Psoas muscle (tissue), 8 donors: Measurements from ENCODE around the gene UGP2. TPM values are rescaled to one million over a fixed set of nuclear protein-coding genes. Genes with fewer than 3 reads are reported as not detected.

Experiments
- ATAC-seq, 4 donors: fragments of 200-7000 bp; cut with Tn5 transposase; one replicate each; pipeline ENCODE4 v1.9.1; 2020; ENCODE audit warnings: moderate library complexity in 3 of 4, mild to moderate bottlenecking in 2 of 4
- DNase-seq, 2 donors: peaks; one replicate each; pipeline ENCODE4 v3.0.0-alpha.2; 2020
- H3K27ac ChIP-seq: fragments of 200-600 bp; one replicate; pipeline ENCODE4 v1.8.0; 2022
- H3K27me3 ChIP-seq, 3 donors: fragments of 200-600 bp in 1 of 3; one replicate each; pipeline versions ENCODE4 v1.6.1 to v1.8.0; 2013 to 2022; ENCODE audit warnings: low read length in 2 of 3, mild to moderate bottlenecking in 2 of 3, moderate library complexity in 1 of 3; ENCODE audit not compliant: insufficient read depth in 3 of 3
- H3K36me3 ChIP-seq, 2 donors: fragments of 200-600 bp in 1 of 2; one replicate each; pipeline versions ENCODE4 v1.6.1 to v1.8.0; 2013 to 2022; ENCODE audit warnings: low read depth in 1 of 2, mild to moderate bottlenecking in 1 of 2, moderate library complexity in 1 of 2; ENCODE audit not compliant: insufficient read depth in 1 of 2
- H3K4me1 ChIP-seq: fragments of 200-600 bp; one replicate; pipeline ENCODE4 v1.8.0; 2022
- H3K4me3 ChIP-seq: fragments of 200-600 bp; one replicate; pipeline ENCODE4 v1.8.0; 2022; ENCODE audit warnings: mild to moderate bottlenecking
- H3K9me3 ChIP-seq: fragments of 200-600 bp; one replicate; pipeline ENCODE4 v1.8.0; 2022
- CTCF ChIP-seq: fragments of 200-600 bp; IDR thresholded peaks from one replicate; pipeline ENCODE4 v1.8.0; 2022; ENCODE audit warnings: antibody characterized with exemption
- WGBS, 3 donors: extraction: QIAGEN DNeasy Blood & Tissue Kit; methylation state at CpG; one replicate each; pipeline versions ENCODE4 v1.1.6 to v1.1.7; 2013; 5-methylcytosine and 5-hydroxymethylcytosine counted together
- intact Hi-C, 2 donors: fragments of 100-400 bp; cut with DNase I; formaldehyde crosslinking; loops; one replicate each; pipeline versions ENCODE4 v1.11.0 to v1.14.2; 2022
- polyA plus RNA-seq, 3 donors: library from polyadenylated mRNA; stranded (reverse); fragments of 200-250 nt; gene quantifications; one replicate each; pipeline ENCODE4 v1.2.3, GENCODE V29; 2013
- total RNA-seq, 4 donors: library from RNA; stranded (reverse); fragmentation: NEBNext Ultra II Directional in 2 of 4; extraction: Animal tissue kit (Norgen Biotek cat#: 25700) in 2 of 4; gene quantifications; one replicate each; pipeline versions ENCODE4 v1.2.1 to v1.2.4, GENCODE V29; 2021 to 2023
- donor health status: healthy with polysubstance abuse.
- donor health status: DM: no; HTN: no; CAD: no; lungs with moderate emphysema.
- donor health status: Bipolar disorder and iron deficiency.
- donor health status: healthy.
- donor health status: DM: yes; HTN: yes; CAD: no.
- donor health status: DM: no; HTN: no; CAD: no.
- donor health status: DM: no; HTN: no; CAD: no.
- donor health status: DM: yes; HTN: yes; CAD: no.

Gene UGP2
- total and polyA plus RNA-seq, 7 donors, result 391 to 903 (median 520) TPM

DNA sequence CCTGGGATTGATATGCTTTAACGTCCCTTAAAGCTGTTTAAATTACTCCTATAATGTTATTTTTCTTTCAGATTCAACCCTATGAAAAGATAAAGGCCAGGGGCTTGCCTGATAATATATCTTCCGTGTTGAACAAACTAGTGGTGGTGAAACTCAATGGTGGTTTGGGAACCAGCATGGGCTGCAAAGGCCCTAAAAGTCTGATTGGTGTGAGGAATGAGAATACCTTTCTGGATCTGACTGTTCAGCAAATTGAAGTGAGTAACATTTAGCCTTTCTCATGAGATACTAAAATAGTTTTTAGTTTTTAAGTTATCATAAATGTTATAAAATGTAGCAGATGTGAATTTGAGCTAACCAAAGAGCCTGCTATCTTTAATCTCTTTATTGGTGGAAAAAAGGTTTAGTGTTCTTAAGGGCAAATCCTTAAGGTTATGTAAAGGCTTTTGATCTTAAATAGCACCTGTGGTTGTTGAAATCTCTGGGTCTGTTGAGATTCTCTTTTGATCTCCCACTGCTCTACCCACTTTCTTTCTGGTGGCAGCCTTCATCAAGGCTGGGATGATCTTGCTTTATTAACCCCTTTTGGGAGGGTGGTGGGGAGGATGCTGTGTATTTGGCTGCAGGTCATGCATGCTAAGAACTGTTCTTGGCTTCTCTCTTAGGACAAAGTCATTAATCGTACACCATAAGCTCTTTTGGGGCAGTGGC is 40.9 kb downstream of the UGP2 start:
- intact Hi-C loops, result loop anchor here in 1 of 2 donors (10.0 kb wide), 1 partner anchor 188 kb away; no protein-coding TSS in a partner anchor
- Histone ChIP-seq H3K9me3 (no peaks in the 10 kb centered on the region), H3K36me3 (peaks cover 3 to 71% of the 10 kb centered on the region in 2 donors), H3K27me3 (no peaks in the 10 kb centered on the region), H3K27ac (no peak overlapping the region), H3K4me3 (no peak overlapping the region), H3K4me1 (peaks cover 15% of the 10 kb centered on the region)
- TF ChIP-seq CTCF, result no peak
- ATAC-seq (no peak), DNase-seq (no peak)
- 66 to 84% (median 76%) methylated on average over 3 of the region's 3 CpGs for WGBS, 3 donors

GRCh38 chr2:63886445-63886844 is 44.7 kb downstream of the UGP2 start:
- ATAC-seq, result peak in 1 of 4 donors; percentile 17
- H3K4me3 ChIP-seq, result no peak overlapping the region
- intact Hi-C loops, result loop anchor here (5.0 to 10.0 kb wide), 2 partner anchors 44 to 192 kb away; partner anchors contain the start of gene UGP2 (in 2 of the 2)
- H3K9me3 ChIP-seq, result no peaks in the 10 kb centered on the region
- peaks cover 5 to 92% of the 10 kb centered on the region in 2 donors for H3K36me3 ChIP-seq
- H3K27ac ChIP-seq, result peak overlapping the region; percentile 34
- DNase-seq, result no peak
- H3K4me1 ChIP-seq, result peaks cover 36% of the 10 kb centered on the region
- no peaks in the 10 kb centered on the region for H3K27me3 ChIP-seq
- no peak for TF ChIP-seq CTCF
- 83 to 92% (median 89%) methylated on average over 2 of the region's 2 CpGs for WGBS, 3 donors

GRCh38 chr2:63888053-63888452 is 46.4 kb downstream of the UGP2 start:
- Histone ChIP-seq H3K9me3 (no peaks in the 10 kb centered on the region), H3K27ac (peak overlapping the region; percentile 66), H3K4me1 (peaks cover 36% of the 10 kb centered on the region), H3K27me3 (no peaks in the 10 kb centered on the region), H3K36me3 (peaks cover 5 to 96% of the 10 kb centered on the region in 2 donors), H3K4me3 (no peak overlapping the region)
- intact Hi-C loops, result loop anchor here (2.0 to 10.0 kb wide), 3 partner anchors 46 to 195 kb away; partner anchors contain the start of gene UGP2 (in 2 of the 2)
- DNase-seq, result no peak
- TF ChIP-seq CTCF, result no peak
- peak; percentile 37 to 91 (median 90) for ATAC-seq
- 40 to 53% (median 43%) methylated on average over 2 of the region's 2 CpGs for WGBS, 3 donors

DNA sequence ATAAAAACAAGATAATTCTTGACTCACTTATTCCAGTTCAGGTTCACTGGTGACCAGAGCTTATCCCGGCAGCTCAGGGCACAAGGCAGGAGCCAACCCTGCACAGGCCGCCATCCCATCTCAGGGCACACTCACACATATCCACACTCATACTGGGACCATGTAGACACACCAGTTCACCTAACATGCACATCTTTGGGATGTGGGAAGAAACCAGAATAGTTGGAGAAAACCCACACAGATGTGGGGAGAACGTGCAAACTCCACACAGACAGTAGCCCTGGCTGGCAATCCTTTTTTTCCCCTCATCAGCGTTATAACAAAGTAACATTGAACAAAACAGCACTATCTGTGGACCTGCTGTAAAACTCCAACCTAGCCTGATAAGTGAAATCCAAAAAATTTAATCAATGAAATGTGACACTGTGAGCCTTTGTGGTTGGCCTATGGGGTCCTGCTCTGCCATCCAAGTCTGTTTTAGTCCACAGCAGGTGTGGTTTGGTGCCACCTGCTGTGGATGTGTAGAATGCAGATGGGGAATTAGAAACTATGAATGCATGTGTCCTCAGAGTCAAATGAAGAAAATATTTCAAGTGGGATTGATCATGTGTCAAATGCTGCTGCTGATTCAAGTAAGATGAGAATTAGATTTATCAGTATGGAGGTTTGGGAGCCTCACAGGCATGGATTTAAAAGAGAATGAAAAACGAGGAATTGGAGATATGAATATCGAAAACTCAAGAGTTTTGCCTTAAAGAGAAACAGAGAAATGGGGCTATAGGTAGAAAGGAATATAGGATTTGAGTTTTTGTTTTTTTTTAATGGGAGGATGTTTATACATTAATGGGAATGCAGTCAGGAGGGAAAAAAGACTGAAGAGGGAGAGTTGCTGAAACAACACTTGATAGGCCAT is 47.0 kb downstream of the UGP2 start:
- WGBS, 3 donors, result 72 to 85% (median 73%) methylated on average over 6 of the region's 6 CpGs
- H3K27me3 ChIP-seq, result no peaks in the 10 kb centered on the region
- peak; percentile 82 for TF ChIP-seq CTCF
- DNase-seq, result peak; percentile 27 to 56
- H3K4me3 ChIP-seq, result no peak overlapping the region
- peak overlapping the region; percentile 66 for H3K27ac ChIP-seq
- H3K36me3 ChIP-seq, result peaks cover 5 to 96% of the 10 kb centered on the region in 2 donors
- peak; percentile 76 to 83 (median 83) for ATAC-seq
- H3K4me1 ChIP-seq, result peaks cover 36% of the 10 kb centered on the region
- H3K9me3 ChIP-seq, result no peaks in the 10 kb centered on the region
- intact Hi-C loops, result loop anchor here (2.0 to 10.0 kb wide), 3 partner anchors 46 to 196 kb away; partner anchors contain the start of gene UGP2 (in 2 of the 2)
